NCI-H1048 (cell line): Measurements from ENCODE around the gene CMTM8.

Experiments
- DNase-seq: peaks from one replicate; lab custom pipeline; 2025; lab: John Stamatoyannopoulos, UW

Gene CMTM8

DNA sequence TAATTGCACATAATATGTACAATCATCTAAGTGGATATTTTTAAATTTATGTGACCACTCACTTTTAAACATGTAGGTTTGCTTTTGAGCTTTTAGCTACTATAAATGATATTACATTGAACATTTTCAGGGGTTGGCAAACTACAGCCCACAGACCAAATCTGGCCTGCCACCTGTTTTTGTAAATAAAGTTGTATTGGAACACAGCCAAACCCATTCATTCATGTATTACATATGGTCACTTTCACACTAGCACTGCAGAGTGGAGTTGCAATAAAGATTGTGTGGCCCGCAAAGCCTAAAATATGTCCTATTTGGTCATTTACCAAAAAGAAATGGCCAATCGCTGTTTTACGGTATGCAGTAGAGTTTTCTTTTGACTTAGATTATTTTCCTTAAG lies 174.4 kb downstream of the CMTM8 start:
- no peak for DNase-seq

DNA sequence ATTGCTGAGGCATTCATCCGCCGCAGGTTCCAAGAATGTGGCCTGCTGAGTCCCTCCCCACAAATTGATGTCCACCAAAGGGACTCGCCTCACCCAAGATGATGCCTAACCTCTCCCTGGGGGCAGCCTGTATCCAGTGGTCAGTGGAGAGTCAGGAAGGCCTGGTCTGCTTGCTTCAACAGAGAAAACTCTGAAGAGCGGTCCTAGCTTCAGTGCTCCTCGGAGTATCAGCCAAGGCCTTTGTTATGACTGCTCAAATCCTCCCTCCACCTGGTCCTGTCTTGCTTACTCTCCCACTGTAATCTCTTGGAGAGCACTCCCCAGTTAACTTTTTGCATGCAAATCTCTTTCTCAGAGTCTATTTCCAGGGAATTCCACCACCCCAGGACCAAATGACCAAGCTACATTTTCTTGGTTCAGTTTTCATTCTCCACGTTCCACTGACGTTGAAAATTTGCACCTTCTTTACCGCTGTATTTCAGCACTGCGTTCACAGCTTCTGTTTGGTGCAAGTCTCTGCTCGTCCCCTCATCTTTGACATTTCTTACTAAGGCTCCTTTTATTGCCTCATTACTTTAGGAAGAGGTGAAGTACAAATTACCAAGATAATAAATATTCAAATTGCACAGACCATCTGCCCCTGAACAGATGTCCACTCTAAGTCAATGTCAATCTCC lies 175.5 kb downstream of the CMTM8 start:
- DNase-seq: no peak

DNA sequence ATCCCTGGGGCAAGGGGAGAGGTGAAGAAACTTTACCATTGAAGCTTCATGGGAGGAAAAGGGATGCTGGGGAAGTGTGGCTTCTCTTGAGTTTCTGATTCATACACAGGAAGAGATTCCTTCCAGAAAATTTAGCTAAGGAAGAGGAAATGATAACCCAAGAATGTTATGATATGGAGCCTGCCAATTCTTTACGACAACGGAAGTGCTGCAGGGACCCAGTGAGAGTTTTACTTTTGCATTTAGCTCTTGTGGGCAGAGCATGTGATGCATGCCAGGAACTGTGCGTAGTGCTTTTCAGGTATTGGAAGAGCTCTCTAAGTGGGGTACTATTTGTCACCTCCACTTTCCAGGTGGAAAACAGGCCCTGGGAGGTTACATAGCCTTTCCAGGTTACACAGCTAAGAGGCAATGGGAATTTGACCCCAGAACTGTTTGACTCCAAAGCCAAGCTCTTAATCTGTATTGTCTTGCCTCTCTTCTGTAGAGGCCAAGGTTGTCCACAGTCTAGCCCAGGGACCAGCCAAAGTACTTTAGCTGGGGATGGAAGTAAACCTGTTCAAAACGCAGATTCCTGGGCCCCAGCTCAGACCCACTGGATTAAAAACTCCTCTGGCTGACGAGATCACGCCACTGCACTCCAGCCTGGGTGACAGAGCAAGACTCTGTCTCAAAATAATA lies 176.2 kb downstream of the CMTM8 start:
- no peak for DNase-seq

DNA sequence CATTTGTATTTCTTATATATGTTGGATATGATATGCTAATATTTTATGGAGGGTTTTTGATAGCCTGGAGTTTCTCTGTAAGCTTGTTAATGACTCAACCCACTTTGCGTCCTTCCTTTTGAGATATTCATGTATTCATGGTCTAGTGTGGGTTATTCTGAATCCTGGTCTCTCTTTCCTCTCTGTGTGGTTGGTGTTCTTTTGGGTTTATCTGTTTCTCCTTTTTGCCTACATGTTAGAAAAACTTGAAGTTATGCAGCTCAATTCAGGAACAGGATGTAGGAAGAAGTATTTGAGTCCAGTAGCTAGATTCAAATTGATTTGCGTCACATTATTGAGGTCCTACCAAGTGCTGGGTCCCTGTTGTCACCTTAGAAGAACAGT lies 181.3 kb downstream of the CMTM8 start:
- no peak for DNase-seq
